Testis (tissue), 2 donors: Measurements from ENCODE around the gene CREG1.

Experiments
- CTCF ChIP-seq, 3 experiments: fragments of 450-650 bp in 2 of 3; fragments of 200-600 bp in 1 of 3; sonication (generic) in 1 of 3; IDR thresholded peaks; one replicate each; pipeline ENCODE4 v1.5.1; 2016 to 2019; ENCODE audit warnings: antibody characterized with exemption in 3 of 3, mild to moderate bottlenecking in 2 of 3, moderate library complexity in 1 of 3
- POLR2A ChIP-seq: fragments of 450-650 bp; IDR thresholded peaks from one replicate; pipeline ENCODE4 v1.6.1; 2017; ENCODE audit warnings: antibody characterized with exemption, mild to moderate bottlenecking, moderate library complexity

DNA sequence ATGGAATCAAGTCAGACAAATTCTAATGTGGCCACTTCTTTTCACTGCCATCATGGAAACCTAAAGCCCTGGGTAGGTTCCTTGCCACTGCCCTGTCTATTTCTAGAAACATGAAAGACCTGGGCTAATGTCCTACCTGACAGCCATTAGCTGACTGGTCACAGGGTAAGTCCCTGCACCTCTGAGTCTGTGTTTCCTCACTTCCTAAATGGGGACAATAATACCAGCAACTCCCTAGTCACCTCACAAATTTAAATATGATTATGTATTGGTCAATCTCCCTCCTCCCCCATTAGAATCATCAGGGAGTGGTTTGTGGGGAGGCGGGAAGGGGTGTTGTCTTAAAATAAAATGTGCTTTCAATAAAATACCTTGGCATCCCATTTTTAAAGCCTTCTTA, 2.2 kb downstream of the CREG1 start:
- TF ChIP-seq CTCF (IDR thresholded peaks at IDR 0.05), result no peak
- no peak for TF ChIP-seq POLR2A
